ENCODE data around the gene CETN2.

DNA sequence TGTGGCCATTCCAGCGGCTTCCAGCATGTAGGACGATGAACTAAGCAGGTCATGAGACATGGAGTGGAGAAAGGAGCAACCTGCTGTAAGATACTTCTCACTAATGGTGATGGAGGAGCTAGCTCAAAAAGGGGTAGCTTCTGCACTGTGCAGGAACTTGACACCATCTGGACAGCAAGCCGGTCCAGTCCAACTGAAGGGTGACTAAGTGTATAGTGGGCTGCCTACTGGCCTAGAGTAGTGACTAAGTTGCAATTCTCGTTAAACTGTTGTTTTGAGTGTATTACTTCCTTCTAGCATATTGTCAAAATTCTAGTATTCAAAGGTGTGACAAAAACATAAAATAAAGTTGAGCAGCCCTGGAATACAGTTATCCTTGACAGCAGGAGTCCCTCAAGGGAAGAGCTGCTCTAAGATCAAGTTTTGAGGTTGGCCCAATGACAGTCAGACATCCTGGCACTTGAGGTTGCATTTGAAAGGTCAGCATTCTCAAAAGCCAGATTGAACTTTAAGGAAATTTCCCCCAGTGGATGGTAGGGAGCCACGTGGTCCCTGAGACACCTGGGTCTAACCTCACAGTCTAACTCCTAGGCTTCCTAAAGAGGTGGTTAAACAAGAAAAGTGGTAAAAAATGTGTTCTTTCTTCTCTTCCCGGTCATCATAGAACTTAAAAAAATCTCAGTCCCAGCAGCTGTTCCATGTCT, 8.0 kb downstream of the CETN2 start:
- TF ChIP-seq CTCF (IDR thresholded peaks at IDR 0.05; ENCODE audit: insufficient read depth, low read depth, low read length) (no peak), EZH2 (IDR thresholded peaks at IDR 0.05; ENCODE audit: insufficient read depth, low read length) (no peak)

Measured in astrocyte (in vitro differentiated cells and primary cell).